SK-N-SH treated with all-trans-retinoic acid at 6 μM for 48 hours (cell line): Measurements from ENCODE around the gene WDR7.

Source experiments
- ATAC-seq: fragments of 200-7000 bp; cut with Tn5 transposase; 3 replicates; pipeline ENCODE4 v1.9.1; 2020; ENCODE audit warnings: mild to moderate bottlenecking, moderate library complexity
- ARNTL ChIP-seq: fragments of 450-650 bp; formaldehyde crosslinking; IDR thresholded peaks from 2 replicates; pipeline ENCODE4 v1.5.0; 2020; ENCODE audit warnings: low read depth, mild to moderate bottlenecking, moderate library complexity, borderline replicate concordance
- BACH2 ChIP-seq: fragments of 250-450 bp; sonication (Bioruptor Pico); IDR thresholded peaks from 2 replicates; pipeline ENCODE4 v1.9.0; 2021; ENCODE audit warnings: mild to moderate bottlenecking, borderline replicate concordance
- CREB5 ChIP-seq: fragments of 250-450 bp; sonication (Bioruptor Pico); IDR thresholded peaks from 2 replicates; pipeline ENCODE4 v1.5.1; 2020; ENCODE audit warnings: low read depth, mild to moderate bottlenecking, moderate library complexity
- CSDC2 ChIP-seq: fragments of 250-450 bp; sonication (Bioruptor Pico); IDR thresholded peaks from 2 replicates; pipeline ENCODE4 v1.5.0; 2020; ENCODE audit warnings: mild to moderate bottlenecking, moderate library complexity
- CSRNP3 ChIP-seq: fragments of 250-450 bp; sonication (Bioruptor Pico); IDR thresholded peaks from 2 replicates; pipeline ENCODE4 v1.5.1; 2021; ENCODE audit warnings: mild to moderate bottlenecking, moderate library complexity
- ESRRG ChIP-seq: fragments of 250-450 bp; sonication (Bioruptor Pico); IDR thresholded peaks from 2 replicates; pipeline ENCODE4 v1.6.1; 2021; ENCODE audit warnings: mild to moderate bottlenecking
- GLIS3 ChIP-seq: fragments of 250-450 bp; sonication (Bioruptor Pico); IDR thresholded peaks from 2 replicates; pipeline ENCODE4 v1.5.0; 2020; ENCODE audit warnings: mild to moderate bottlenecking, moderate library complexity
- ISL1 ChIP-seq: fragments of 250-450 bp; sonication (Bioruptor Pico); IDR thresholded peaks from 2 replicates; pipeline ENCODE4 v2.1.2; 2022; ENCODE audit warnings: mild to moderate bottlenecking, moderate library complexity
- OSR1 ChIP-seq: fragments of 250-450 bp; sonication (Bioruptor Pico); IDR thresholded peaks from 2 replicates; pipeline ENCODE4 v1.8.0; 2022; ENCODE audit warnings: moderate library complexity, mild to moderate bottlenecking, inconsistent platforms
- PATZ1 ChIP-seq: fragments of 250-450 bp; sonication (Bioruptor Pico); IDR thresholded peaks from 2 replicates; pipeline ENCODE4 v1.8.0; 2020; ENCODE audit warnings: mild to moderate bottlenecking, moderate library complexity, borderline replicate concordance
- PPARA ChIP-seq: fragments of 250-450 bp; sonication (Bioruptor Pico); IDR thresholded peaks from 2 replicates; pipeline ENCODE4 v1.5.0; 2020; ENCODE audit warnings: mild to moderate bottlenecking, borderline replicate concordance
- SNAI2 ChIP-seq: fragments of 250-450 bp; sonication (Bioruptor Pico); IDR thresholded peaks from 2 replicates; pipeline ENCODE4 v1.5.0; 2020; ENCODE audit warnings: mild to moderate bottlenecking, moderate library complexity
- TCF4 ChIP-seq: fragments of 250-450 bp; sonication (Bioruptor Pico); IDR thresholded peaks from 2 replicates; pipeline ENCODE4 v1.8.0; 2021; ENCODE audit warnings: mild to moderate bottlenecking, moderate library complexity, borderline replicate concordance
- TOX ChIP-seq: fragments of 250-450 bp; sonication (Bioruptor Pico); IDR thresholded peaks from 2 replicates; pipeline ENCODE4 v1.8.0; 2021; ENCODE audit warnings: mild to moderate bottlenecking, moderate library complexity, borderline replicate concordance
- TSHZ2 ChIP-seq: fragments of 250-450 bp; sonication (Bioruptor Pico); IDR thresholded peaks from 2 replicates; pipeline ENCODE4 v1.5.0; 2020; ENCODE audit warnings: mild to moderate bottlenecking, moderate library complexity
- ZC3H10 ChIP-seq: fragments of 250-450 bp; sonication (Bioruptor Pico); IDR thresholded peaks from 2 replicates; pipeline ENCODE4 v1.5.1; 2021; ENCODE audit warnings: mild to moderate bottlenecking, moderate library complexity
- ZFP30 ChIP-seq: fragments of 450-650 bp; formaldehyde crosslinking; IDR thresholded peaks from 2 replicates; pipeline ENCODE4 v1.5.0; 2022; ENCODE audit warnings: mild to moderate bottlenecking, moderate library complexity
- ZNF70 ChIP-seq: fragments of 450-650 bp; formaldehyde crosslinking; IDR thresholded peaks from 2 replicates; pipeline ENCODE4 v1.5.0; 2020; ENCODE audit warnings: mild to moderate bottlenecking, moderate library complexity
- ZNF8 ChIP-seq: fragments of 450-650 bp; formaldehyde crosslinking; IDR thresholded peaks from 2 replicates; pipeline ENCODE4 v1.5.0; 2020; ENCODE audit warnings: mild to moderate bottlenecking, moderate library complexity

WDR7 gene

GRCh38 chr18:56825321-56825720 lies 174.2 kb downstream of the WDR7 start:
- no peak for ATAC-seq
- TF ChIP-seq OSR1 (CRISPR knock-in tag) (no peak), ARNTL (CRISPR knock-in tag) (no peak), GLIS3 (CRISPR knock-in tag) (no peak), ZNF70 (CRISPR knock-in tag) (no peak), PATZ1 (CRISPR knock-in tag) (no peak), PPARA (no peak), BACH2 (CRISPR knock-in tag) (no peak), TSHZ2 (CRISPR knock-in tag) (no peak), CSDC2 (CRISPR knock-in tag) (no peak), ESRRG (CRISPR knock-in tag) (no peak), TCF4 (no peak), CREB5 (no peak)
- TF ChIP-seq, all 23 proteins: peak for 0

GRCh38 chr18:56825878-56826277 lies 174.7 kb downstream of the WDR7 start:
- no peak for ATAC-seq

GRCh38 chr18:56831988-56832387 lies 180.8 kb downstream of the WDR7 start:
- ATAC-seq = no peak
- TF ChIP-seq PATZ1 (CRISPR knock-in tag) (no peak), GLIS3 (CRISPR knock-in tag) (no peak), ZNF8 (CRISPR knock-in tag) (no peak), ZC3H10 (CRISPR knock-in tag) (no peak), PPARA (no peak), CREB5 (no peak), ESRRG (CRISPR knock-in tag) (no peak), CSRNP3 (CRISPR knock-in tag) (no peak), SNAI2 (no peak), CSDC2 (CRISPR knock-in tag) (no peak), ARNTL (CRISPR knock-in tag) (no peak)

More at GRCh38 chr18:56825878-56826277, 174.7 kb downstream of the WDR7 start:
- no peak for TF ChIP-seq BACH2 (CRISPR knock-in tag)
- no peak for TF ChIP-seq SNAI2

- no peak for ATAC-seq
- TF ChIP-seq ZFP30 (no peak), ISL1 (CRISPR knock-in tag) (no peak; the same call in 1 of the 2 replicates), ESRRG (CRISPR knock-in tag) (no peak), TSHZ2 (CRISPR knock-in tag) (no peak), TOX (no peak), PPARA (no peak), CSRNP3 (CRISPR knock-in tag) (no peak), TCF4 (no peak), ZNF8 (CRISPR knock-in tag) (no peak), BACH2 (CRISPR knock-in tag) (no peak), ARNTL (CRISPR knock-in tag) (no peak), OSR1 (CRISPR knock-in tag) (no peak), CSDC2 (CRISPR knock-in tag) (no peak), ZNF70 (CRISPR knock-in tag) (no peak)
Observed at GRCh38 chr18:56835331-56835730, 184.2 kb downstream of the WDR7 start.
